ENCODE data around the gene DDX49. TPM values are rescaled to one million over a fixed set of nuclear protein-coding genes. Genes with fewer than 3 reads are reported as not detected.

DDX49 gene
- polyA plus RNA-seq, 1 donor: 34.3 TPM

- no peaks in the 10 kb centered on the region for H3K27me3 ChIP-seq (ENCODE audit: control insufficient read depth, insufficient read depth, low read length)
- H3K9me3 ChIP-seq (ENCODE audit: control insufficient read depth, low read depth, low read length): peaks cover 3% of the 10 kb centered on the region
- H3K4me3 ChIP-seq (ENCODE audit: low read length): no peak overlapping the region
- peaks cover 34% of the 10 kb centered on the region for H3K36me3 ChIP-seq (ENCODE audit: control insufficient read depth, insufficient read depth, low read length)
- no CpG with 5 or more reads among the region's 34 CpGs for WGBS (ENCODE audit: insufficient coverage, low lambda C conversion rate)
- DNase-seq: no peak
- peaks cover 3% of the 10 kb centered on the region for H3K4me1 ChIP-seq (ENCODE audit: control insufficient read depth, insufficient read depth, low read length)
- H3K27ac ChIP-seq (ENCODE audit: low read length): no peak overlapping the region
These were observed 12.0 kb downstream of the DDX49 start for GRCh38 chr19:18931316-18932162.

- Histone ChIP-seq H3K4me1 (ENCODE audit: control insufficient read depth, insufficient read depth, low read length) (peaks cover 3% of the 10 kb centered on the region), H3K9me3 (ENCODE audit: control insufficient read depth, low read depth, low read length) (peaks cover 3% of the 10 kb centered on the region), H3K27me3 (ENCODE audit: control insufficient read depth, insufficient read depth, low read length) (no peaks in the 10 kb centered on the region), H3K36me3 (ENCODE audit: control insufficient read depth, insufficient read depth, low read length) (peaks cover 30% of the 10 kb centered on the region), H3K4me3 (ENCODE audit: low read length) (no peak overlapping the region), H3K27ac (ENCODE audit: low read length) (no peak overlapping the region)
- WGBS (ENCODE audit: insufficient coverage, low lambda C conversion rate): no CpG with 5 or more reads among the region's 37 CpGs
- DNase-seq: peak; percentile 47 to 56
These were observed 12.8 kb downstream of the DDX49 start for GRCh38 chr19:18932216-18932841.

GRCh38 chr19:18933297-18933696, 13.8 kb downstream of the DDX49 start:
- Histone ChIP-seq H3K27me3 (ENCODE audit: control insufficient read depth, insufficient read depth, low read length) (no peaks in the 10 kb centered on the region), H3K4me3 (ENCODE audit: low read length) (no peak overlapping the region), H3K4me1 (ENCODE audit: control insufficient read depth, insufficient read depth, low read length) (peaks cover 3% of the 10 kb centered on the region), H3K9me3 (ENCODE audit: control insufficient read depth, low read depth, low read length) (peaks cover 3% of the 10 kb centered on the region), H3K27ac (ENCODE audit: low read length) (no peak overlapping the region), H3K36me3 (ENCODE audit: control insufficient read depth, insufficient read depth, low read length) (peaks cover 20% of the 10 kb centered on the region)
- WGBS (ENCODE audit: insufficient coverage, low lambda C conversion rate): no CpG with 5 or more reads among the region's 13 CpGs
- no peak for DNase-seq

GRCh38 chr19:18939163-18939562, 19.6 kb downstream of the DDX49 start:
- H3K9me3 ChIP-seq (ENCODE audit: control insufficient read depth, low read depth, low read length): peaks cover 6% of the 10 kb centered on the region
- no peak for DNase-seq
- peaks cover 3% of the 10 kb centered on the region for H3K36me3 ChIP-seq (ENCODE audit: control insufficient read depth, insufficient read depth, low read length)
- peaks cover 10% of the 10 kb centered on the region for H3K27me3 ChIP-seq (ENCODE audit: control insufficient read depth, insufficient read depth, low read length)
- H3K4me3 ChIP-seq (ENCODE audit: low read length): no peak overlapping the region
- no peak overlapping the region for H3K27ac ChIP-seq (ENCODE audit: low read length)
- WGBS (ENCODE audit: insufficient coverage, low lambda C conversion rate): no CpG with 5 or more reads among the region's 3 CpGs
- peaks cover 15% of the 10 kb centered on the region for H3K4me1 ChIP-seq (ENCODE audit: control insufficient read depth, insufficient read depth, low read length)

- H3K36me3 ChIP-seq (ENCODE audit: control insufficient read depth, insufficient read depth, low read length): no peaks in the 10 kb centered on the region
- peak; percentile 30 to 49 for DNase-seq
- no peak overlapping the region for H3K27ac ChIP-seq (ENCODE audit: low read length)
- peak overlapping the region; percentile 66 for H3K4me3 ChIP-seq (ENCODE audit: low read length)
- WGBS (ENCODE audit: insufficient coverage, low lambda C conversion rate): no CpG with 5 or more reads among the region's 47 CpGs
- peaks cover 10% of the 10 kb centered on the region for H3K27me3 ChIP-seq (ENCODE audit: control insufficient read depth, insufficient read depth, low read length)
- H3K4me1 ChIP-seq (ENCODE audit: control insufficient read depth, insufficient read depth, low read length): peaks cover 15% of the 10 kb centered on the region
- peaks cover 6% of the 10 kb centered on the region for H3K9me3 ChIP-seq (ENCODE audit: control insufficient read depth, low read depth, low read length)
These were observed 20.6 kb downstream of the DDX49 start for GRCh38 chr19:18939922-18940768.

GRCh38 chr19:18940769-18941627, 21.5 kb downstream of the DDX49 start, which contains the start of gene HOMER3:
Gene HOMER3, minus strand, starts transcription at chr19:18941217. Its CDS starts 2,235 bp downstream, at chr19:18938982.
- Histone ChIP-seq H3K27ac (ENCODE audit: low read length) (no peak within 1 kb of the TSS), H3K4me3 (ENCODE audit: low read length) (peak within 1 kb of the TSS; percentile 66), H3K36me3 (ENCODE audit: control insufficient read depth, insufficient read depth, low read length) (no peaks in the 10 kb centered on the region), H3K9me3 (ENCODE audit: control insufficient read depth, low read depth, low read length) (peaks cover 6% of the 10 kb centered on the region), H3K27me3 (ENCODE audit: control insufficient read depth, insufficient read depth, low read length) (peaks cover 10% of the 10 kb centered on the region), H3K4me1 (ENCODE audit: control insufficient read depth, insufficient read depth, low read length) (peaks cover 15% of the 10 kb centered on the region)
- no CpG with 5 or more reads among the region's 81 CpGs for WGBS (ENCODE audit: insufficient coverage, low lambda C conversion rate)
- DNase-seq: peak; percentile 43 to 68

GRCh38 chr19:18941628-18942354, 22.3 kb downstream of the DDX49 start:
- Histone ChIP-seq H3K27me3 (ENCODE audit: control insufficient read depth, insufficient read depth, low read length) (peaks cover 10% of the 10 kb centered on the region), H3K9me3 (ENCODE audit: control insufficient read depth, low read depth, low read length) (peaks cover 6% of the 10 kb centered on the region), H3K4me3 (ENCODE audit: low read length) (no peak overlapping the region), H3K27ac (ENCODE audit: low read length) (no peak overlapping the region), H3K4me1 (ENCODE audit: control insufficient read depth, insufficient read depth, low read length) (peaks cover 15% of the 10 kb centered on the region), H3K36me3 (ENCODE audit: control insufficient read depth, insufficient read depth, low read length) (no peaks in the 10 kb centered on the region)
- 100% methylated on average over 1 of the region's 18 CpGs for WGBS (ENCODE audit: insufficient coverage, low lambda C conversion rate)
- no peak for DNase-seq

- Histone ChIP-seq H3K27me3 (ENCODE audit: control insufficient read depth, insufficient read depth, low read length) (peaks cover 10% of the 10 kb centered on the region), H3K4me3 (ENCODE audit: low read length) (no peak overlapping the region), H3K9me3 (ENCODE audit: control insufficient read depth, low read depth, low read length) (peaks cover 6% of the 10 kb centered on the region), H3K4me1 (ENCODE audit: control insufficient read depth, insufficient read depth, low read length) (peaks cover 15% of the 10 kb centered on the region), H3K36me3 (ENCODE audit: control insufficient read depth, insufficient read depth, low read length) (no peaks in the 10 kb centered on the region), H3K27ac (ENCODE audit: low read length) (no peak overlapping the region)
- no peak for DNase-seq
- WGBS (ENCODE audit: insufficient coverage, low lambda C conversion rate): 71% methylated on average over 1 of the region's 6 CpGs
These were observed 23.2 kb downstream of the DDX49 start for GRCh38 chr19:18942692-18943091.

- peaks cover 6% of the 10 kb centered on the region for H3K9me3 ChIP-seq (ENCODE audit: control insufficient read depth, low read depth, low read length)
- H3K36me3 ChIP-seq (ENCODE audit: control insufficient read depth, insufficient read depth, low read length): no peaks in the 10 kb centered on the region
- H3K27me3 ChIP-seq (ENCODE audit: control insufficient read depth, insufficient read depth, low read length): peaks cover 10% of the 10 kb centered on the region
- no peak overlapping the region for H3K4me3 ChIP-seq (ENCODE audit: low read length)
- WGBS (ENCODE audit: insufficient coverage, low lambda C conversion rate): no CpG with 5 or more reads among the region's 4 CpGs
- H3K27ac ChIP-seq (ENCODE audit: low read length): no peak overlapping the region
- peaks cover 15% of the 10 kb centered on the region for H3K4me1 ChIP-seq (ENCODE audit: control insufficient read depth, insufficient read depth, low read length)
- DNase-seq: no peak
These were observed 23.9 kb downstream of the DDX49 start for GRCh38 chr19:18943465-18943864.
